ENCODE measurements around the gene MAP2K2.

The MAP2K2 gene

GRCh38 chr19:4097501-4097900 lies 26.4 kb downstream of the MAP2K2 start:
- TF ChIP-seq MYC (IDR thresholded peaks at IDR 0.05; ENCODE audit: low read depth, low read length) (no peak), POLR2A (IDR thresholded peaks at IDR 0.05; ENCODE audit: extremely low read depth, insufficient read length) (no peak), CTCF (IDR thresholded peaks at IDR 0.05; ENCODE audit: low read depth, low read length) (no peak), MAX (IDR thresholded peaks at IDR 0.05; ENCODE audit: low read depth, low read length) (no peak)
- no peak overlapping the region for H3K4me3 ChIP-seq (ENCODE audit: low read depth, low read length)
- no peak for DNase-seq (ENCODE audit: low read depth)

- no peak for DNase-seq (ENCODE audit: low read depth)
- H3K4me3 ChIP-seq (ENCODE audit: low read depth, low read length), result no peak overlapping the region
Measured at GRCh38 chr19:4096049-4096892, 27.7 kb downstream of the MAP2K2 start.

GRCh38 chr19:4095488-4095844 lies 28.5 kb downstream of the MAP2K2 start:
- TF ChIP-seq MYC (IDR thresholded peaks at IDR 0.05; ENCODE audit: low read depth, low read length) (no peak), MAX (IDR thresholded peaks at IDR 0.05; ENCODE audit: low read depth, low read length) (no peak), CTCF (IDR thresholded peaks at IDR 0.05; ENCODE audit: low read depth, low read length) (no peak), POLR2A (IDR thresholded peaks at IDR 0.05; ENCODE audit: extremely low read depth, insufficient read length) (no peak)
- no peak overlapping the region for H3K4me3 ChIP-seq (ENCODE audit: low read depth, low read length)
- DNase-seq (ENCODE audit: low read depth), result no peak

More at GRCh38 chr19:4096049-4096892, 27.7 kb downstream of the MAP2K2 start:
- TF ChIP-seq POLR2A (IDR thresholded peaks at IDR 0.05; ENCODE audit: extremely low read depth, insufficient read length) (no peak), MYC (IDR thresholded peaks at IDR 0.05; ENCODE audit: low read depth, low read length) (no peak), CTCF (IDR thresholded peaks at IDR 0.05; ENCODE audit: low read depth, low read length) (no peak), MAX (IDR thresholded peaks at IDR 0.05; ENCODE audit: low read depth, low read length) (no peak)

- DNase-seq (ENCODE audit: low read depth), result no peak
- H3K4me3 ChIP-seq (ENCODE audit: low read depth, low read length), result no peak overlapping the region
- TF ChIP-seq POLR2A (IDR thresholded peaks at IDR 0.05; ENCODE audit: extremely low read depth, insufficient read length) (no peak), MYC (IDR thresholded peaks at IDR 0.05; ENCODE audit: low read depth, low read length) (no peak), MAX (IDR thresholded peaks at IDR 0.05; ENCODE audit: low read depth, low read length) (no peak), CTCF (IDR thresholded peaks at IDR 0.05; ENCODE audit: low read depth, low read length) (no peak)
Measured at GRCh38 chr19:4094761-4095487, 29.0 kb downstream of the MAP2K2 start.

- H3K4me3 ChIP-seq (ENCODE audit: low read depth, low read length), result no peak overlapping the region
- no peak for DNase-seq (ENCODE audit: low read depth)
- no peak for TF ChIP-seq CTCF (IDR thresholded peaks at IDR 0.05; ENCODE audit: low read depth, low read length)
Measured at GRCh38 chr19:4094291-4094690, 29.6 kb downstream of the MAP2K2 start.

All from NB4 (cell line).